SJCRH30 (cell line): ENCODE measurements around the gene CFAP157. TPM values are rescaled to one million over a fixed set of nuclear protein-coding genes. Genes with fewer than 3 reads are reported as not detected.
"Not testable (repeated sequence)": the region's sequence is repeated elsewhere in the genome, so short reads cannot be mapped to it uniquely, and the experiment has no call there.

Experiments
- DNase-seq, 2 experiments: peaks; one replicate each; pipeline ENCODE4 v3.0.0-alpha.2; 2015 to 2020
- H3K27ac ChIP-seq: fragments of 250-450 bp; sonication (Bioruptor Pico); 2 replicates; pipeline ENCODE4 v1.5.1; 2020; ENCODE audit warnings: mild to moderate bottlenecking, moderate library complexity
- H3K27me3 ChIP-seq: fragments of 250-450 bp; sonication (Bioruptor Pico); 2 replicates; pipeline ENCODE4 v1.5.1; 2020; ENCODE audit warnings: mild to moderate bottlenecking, moderate library complexity
- H3K36me3 ChIP-seq: fragments of 250-450 bp; sonication (Bioruptor Pico); 2 replicates; pipeline ENCODE4 v1.5.1; 2020; ENCODE audit warnings: mild to moderate bottlenecking, moderate library complexity
- H3K4me1 ChIP-seq: fragments of 250-450 bp; sonication (Bioruptor Pico); 2 replicates; pipeline ENCODE4 v1.5.1; 2020; ENCODE audit warnings: mild to moderate bottlenecking, moderate library complexity
- H3K4me3 ChIP-seq: fragments of 250-450 bp; sonication (Bioruptor Pico); 2 replicates; pipeline ENCODE4 v1.5.1; 2020; ENCODE audit warnings: mild to moderate bottlenecking, moderate library complexity
- H3K9me3 ChIP-seq: fragments of 250-450 bp; sonication (Bioruptor Pico); replicated peaks from 2 replicates; pipeline ENCODE4 v1.5.1; 2020; ENCODE audit warnings: mild to moderate bottlenecking, moderate library complexity
- total RNA-seq: library from RNA; depleted of rRNA; stranded (reverse); fragments of >200 nt; shearing (Covaris generic); gene quantifications from 2 replicates; pipeline ENCODE4 v1.2.3, GENCODE V29; 2014

Gene CFAP157
- total RNA-seq, 1 experiment from 2014 or later = not detected

DNA sequence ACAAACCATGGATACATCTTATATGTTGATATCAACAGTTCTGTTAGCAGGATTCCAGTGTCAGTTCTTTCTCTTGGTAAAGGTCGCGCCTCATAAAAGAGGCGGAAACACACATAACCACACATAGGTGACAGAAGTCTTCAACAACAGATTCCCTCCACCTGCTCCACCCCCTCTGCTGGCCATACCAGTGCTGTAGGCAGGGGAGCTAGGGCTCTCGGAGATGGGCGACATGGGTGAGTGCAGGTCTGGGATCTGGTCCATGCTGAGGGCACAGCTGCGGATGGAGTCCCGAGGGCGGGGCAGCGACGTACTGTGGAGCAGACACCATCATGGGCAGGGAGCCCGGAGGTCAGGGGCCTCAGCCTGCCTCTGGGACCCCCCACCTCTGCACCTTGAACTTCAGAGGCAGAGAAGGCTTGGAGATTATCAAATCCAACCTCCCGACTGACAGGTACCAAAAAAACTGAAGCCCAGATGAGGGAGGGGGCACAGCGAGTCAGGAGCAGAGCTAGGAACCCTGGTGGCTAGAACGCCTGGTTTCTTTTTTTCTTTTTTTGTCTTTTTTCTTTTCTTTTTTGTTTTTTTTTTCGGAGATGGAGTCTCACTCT is 40.3 kb downstream of the CFAP157 start:
- Histone ChIP-seq H3K27ac (no peak overlapping the region), H3K4me1 (no peaks in the 10 kb centered on the region), H3K27me3 (no peaks in the 10 kb centered on the region), H3K4me3 (no peak overlapping the region), H3K36me3 (no peaks in the 10 kb centered on the region), H3K9me3 (no peaks in the 10 kb centered on the region)
- DNase-seq = no peak

DNA sequence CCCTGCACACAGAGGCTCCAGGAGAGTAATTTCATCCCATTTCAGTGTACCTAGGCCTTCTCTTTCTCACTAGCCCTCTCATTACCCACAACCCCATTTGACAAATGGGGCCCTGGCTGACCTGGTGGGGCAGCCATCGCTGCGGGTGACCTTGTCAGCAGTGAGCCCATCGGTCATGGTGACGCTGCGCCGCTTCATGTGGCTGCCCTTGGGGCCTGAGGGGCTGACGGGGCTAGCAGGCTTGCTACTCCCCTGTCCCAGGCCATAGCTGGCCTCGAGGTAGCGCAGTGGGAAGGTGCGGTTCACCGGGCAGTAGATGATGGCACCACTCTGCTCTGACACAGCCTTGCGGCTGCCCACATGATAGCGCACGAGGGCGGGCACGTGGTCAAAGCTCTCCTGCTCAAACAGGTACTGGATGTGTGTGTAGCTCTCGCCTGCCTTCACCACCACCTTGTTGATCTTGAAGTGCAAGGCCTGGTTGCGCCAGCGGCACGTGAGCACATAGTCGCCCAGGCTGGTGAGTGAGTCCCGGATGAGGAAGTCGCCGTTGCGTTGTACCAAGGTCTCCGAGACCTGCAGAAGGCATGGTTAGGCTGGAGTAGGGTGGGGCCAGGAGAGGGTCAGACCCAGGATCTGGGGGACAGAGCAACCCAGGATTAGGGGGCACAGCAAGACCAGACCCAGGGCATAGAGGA is 42.5 kb downstream of the CFAP157 start:
- no peak for DNase-seq
- Histone ChIP-seq H3K27ac (no peak overlapping the region), H3K4me1 (no peaks in the 10 kb centered on the region), H3K27me3 (peaks cover 8% of the 10 kb centered on the region), H3K9me3 (no peaks in the 10 kb centered on the region), H3K36me3 (no peaks in the 10 kb centered on the region), H3K4me3 (no peak overlapping the region)

DNA sequence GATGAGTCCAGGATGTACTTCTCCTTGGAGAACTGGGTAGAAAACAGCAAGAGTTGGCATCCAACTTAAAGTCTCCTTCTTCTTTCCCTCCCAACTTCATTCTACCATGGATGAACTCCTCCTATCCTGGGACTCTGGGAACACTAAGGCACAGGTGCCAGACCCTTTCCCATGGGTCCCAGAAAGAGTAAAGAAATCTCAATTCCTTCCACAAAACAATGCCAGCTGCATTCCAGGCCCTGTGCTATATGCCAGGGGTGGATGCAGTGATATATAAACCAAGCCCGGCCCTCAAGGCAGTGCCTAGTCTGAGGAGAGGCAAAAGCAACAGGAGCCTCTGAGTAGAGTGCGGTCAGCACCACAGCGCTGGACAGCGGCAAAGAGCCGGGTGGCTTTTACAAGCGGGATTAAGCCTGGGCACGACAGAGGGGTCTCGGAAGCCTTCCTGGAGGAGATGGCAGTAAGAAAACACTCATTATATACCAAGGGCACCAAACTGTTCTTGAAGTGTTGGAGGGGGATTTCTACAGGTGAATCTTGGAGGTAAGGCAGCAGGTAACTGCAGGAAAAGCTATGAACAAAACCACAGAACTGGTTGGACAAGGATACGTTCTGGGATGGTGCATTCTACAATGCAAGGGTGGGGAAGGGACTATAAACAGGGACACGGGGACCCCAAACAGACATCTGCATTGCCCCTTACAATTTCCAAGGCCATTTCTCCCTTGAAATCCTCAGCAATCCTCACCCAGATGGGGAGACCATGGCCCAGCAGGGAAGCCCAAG is 44.7 kb downstream of the CFAP157 start:
- H3K4me1 ChIP-seq = no peaks in the 10 kb centered on the region
- no peak overlapping the region for H3K27ac ChIP-seq
- no peak overlapping the region for H3K4me3 ChIP-seq
- H3K27me3 ChIP-seq = peaks cover 18% of the 10 kb centered on the region
- peak in 1 of 2 experiments; percentile 58 for DNase-seq
- H3K36me3 ChIP-seq = no peaks in the 10 kb centered on the region
- H3K9me3 ChIP-seq = no peaks in the 10 kb centered on the region

DNA sequence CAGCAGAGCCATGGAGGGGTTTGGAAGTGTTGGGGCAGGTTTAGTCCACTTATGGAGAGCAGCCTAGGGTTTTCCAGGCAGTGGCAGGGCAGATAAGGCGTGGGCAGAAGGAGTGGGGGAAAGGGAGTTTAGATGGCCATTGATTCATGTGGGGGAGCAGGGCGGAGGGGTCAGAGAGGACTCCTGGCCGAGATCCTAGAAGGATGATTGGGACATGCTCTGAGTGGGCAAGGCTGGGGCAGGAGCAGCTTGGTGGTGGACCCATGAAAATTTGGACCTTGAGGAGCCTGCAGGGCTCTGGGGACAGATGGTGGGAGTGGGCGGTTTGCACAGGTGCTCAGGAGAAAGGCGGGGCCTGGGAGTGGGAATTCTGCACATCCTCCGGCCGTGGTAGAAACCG is 46.4 kb downstream of the CFAP157 start:
- no peaks in the 10 kb centered on the region for H3K9me3 ChIP-seq
- peaks cover 18% of the 10 kb centered on the region for H3K27me3 ChIP-seq
- no peak overlapping the region for H3K27ac ChIP-seq
- H3K4me1 ChIP-seq = no peaks in the 10 kb centered on the region
- no peaks in the 10 kb centered on the region for H3K36me3 ChIP-seq
- DNase-seq = no peak
- no peak overlapping the region for H3K4me3 ChIP-seq

DNA sequence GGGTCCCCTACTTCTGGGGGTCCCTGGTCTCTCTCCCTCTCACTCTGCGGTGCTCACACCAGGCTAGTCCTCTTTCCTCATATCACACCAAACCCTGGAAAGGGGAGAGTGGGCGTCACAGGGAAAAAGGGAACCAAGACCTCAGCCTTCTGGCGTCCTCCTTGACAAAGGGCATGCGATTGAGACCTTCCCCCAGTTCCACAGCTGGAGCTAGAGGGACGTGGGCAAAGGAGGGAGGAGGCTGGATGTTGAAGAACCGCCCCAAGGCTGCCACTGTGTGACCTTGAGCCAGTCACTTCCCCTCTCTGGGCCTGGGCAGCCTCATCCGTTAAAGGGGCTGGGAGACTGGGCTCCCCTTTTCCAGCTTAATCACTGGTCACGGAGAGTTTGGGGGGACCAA is 46.8 kb downstream of the CFAP157 start:
- Histone ChIP-seq H3K27ac (no peak overlapping the region), H3K9me3 (no peaks in the 10 kb centered on the region), H3K4me3 (no peak overlapping the region), H3K27me3 (peaks cover 18% of the 10 kb centered on the region), H3K36me3 (no peaks in the 10 kb centered on the region), H3K4me1 (no peaks in the 10 kb centered on the region)
- DNase-seq = no peak

DNA sequence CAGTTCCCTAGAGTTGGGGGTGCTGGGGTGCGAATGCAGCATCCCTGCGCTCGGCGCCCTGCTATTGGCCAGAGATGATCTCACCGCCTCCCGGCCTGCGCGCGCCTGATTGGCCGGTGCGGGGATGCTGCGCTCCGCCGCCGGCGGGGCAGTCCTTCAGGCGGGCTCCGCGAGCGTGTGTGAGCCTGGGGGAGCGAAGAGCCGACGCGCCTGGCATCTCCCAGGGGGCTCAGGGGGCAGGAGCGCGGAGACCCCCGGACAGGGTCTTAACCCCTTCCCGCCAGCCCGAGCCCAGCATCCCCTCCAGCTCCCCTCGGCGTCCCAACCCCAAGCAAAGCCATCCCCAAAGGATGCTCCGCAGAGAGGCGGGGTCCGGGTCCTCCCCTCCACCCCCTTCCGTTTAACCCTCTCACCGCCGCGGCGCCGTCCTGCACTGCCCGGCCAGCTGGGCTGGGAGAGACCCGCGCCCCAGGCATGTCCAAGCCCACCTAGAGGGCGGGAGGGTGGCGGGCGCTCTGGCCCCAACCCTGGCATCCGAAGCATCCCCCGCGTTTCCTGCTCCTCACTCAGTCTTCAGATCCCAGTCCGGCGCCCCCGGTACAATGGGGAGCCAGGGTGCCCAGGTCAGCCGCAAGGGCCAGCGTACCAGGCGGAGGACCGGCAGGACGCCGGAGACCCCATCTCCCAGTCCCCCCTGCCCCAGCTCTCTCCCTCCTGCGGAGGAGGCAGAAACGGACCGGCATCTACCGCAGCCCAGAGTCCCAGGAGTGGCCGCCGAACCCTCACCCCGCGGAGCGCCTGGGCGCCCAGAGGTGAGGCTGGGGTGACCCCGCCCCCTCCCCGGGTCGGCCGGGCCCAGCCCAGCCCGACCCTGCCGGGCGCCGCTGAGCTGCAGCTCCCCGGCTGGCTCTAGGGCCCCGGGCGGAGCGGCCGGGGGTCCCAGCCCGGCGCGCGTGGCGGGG is 47.6 kb downstream of the CFAP157 start:
- no peak for DNase-seq
- no peaks in the 10 kb centered on the region for H3K9me3 ChIP-seq
- H3K36me3 ChIP-seq = no peaks in the 10 kb centered on the region
- H3K27ac ChIP-seq = no peak overlapping the region
- peaks cover 18% of the 10 kb centered on the region for H3K27me3 ChIP-seq
- H3K4me3 ChIP-seq = peak overlapping the region; percentile 30
- H3K4me1 ChIP-seq = no peaks in the 10 kb centered on the region

DNA sequence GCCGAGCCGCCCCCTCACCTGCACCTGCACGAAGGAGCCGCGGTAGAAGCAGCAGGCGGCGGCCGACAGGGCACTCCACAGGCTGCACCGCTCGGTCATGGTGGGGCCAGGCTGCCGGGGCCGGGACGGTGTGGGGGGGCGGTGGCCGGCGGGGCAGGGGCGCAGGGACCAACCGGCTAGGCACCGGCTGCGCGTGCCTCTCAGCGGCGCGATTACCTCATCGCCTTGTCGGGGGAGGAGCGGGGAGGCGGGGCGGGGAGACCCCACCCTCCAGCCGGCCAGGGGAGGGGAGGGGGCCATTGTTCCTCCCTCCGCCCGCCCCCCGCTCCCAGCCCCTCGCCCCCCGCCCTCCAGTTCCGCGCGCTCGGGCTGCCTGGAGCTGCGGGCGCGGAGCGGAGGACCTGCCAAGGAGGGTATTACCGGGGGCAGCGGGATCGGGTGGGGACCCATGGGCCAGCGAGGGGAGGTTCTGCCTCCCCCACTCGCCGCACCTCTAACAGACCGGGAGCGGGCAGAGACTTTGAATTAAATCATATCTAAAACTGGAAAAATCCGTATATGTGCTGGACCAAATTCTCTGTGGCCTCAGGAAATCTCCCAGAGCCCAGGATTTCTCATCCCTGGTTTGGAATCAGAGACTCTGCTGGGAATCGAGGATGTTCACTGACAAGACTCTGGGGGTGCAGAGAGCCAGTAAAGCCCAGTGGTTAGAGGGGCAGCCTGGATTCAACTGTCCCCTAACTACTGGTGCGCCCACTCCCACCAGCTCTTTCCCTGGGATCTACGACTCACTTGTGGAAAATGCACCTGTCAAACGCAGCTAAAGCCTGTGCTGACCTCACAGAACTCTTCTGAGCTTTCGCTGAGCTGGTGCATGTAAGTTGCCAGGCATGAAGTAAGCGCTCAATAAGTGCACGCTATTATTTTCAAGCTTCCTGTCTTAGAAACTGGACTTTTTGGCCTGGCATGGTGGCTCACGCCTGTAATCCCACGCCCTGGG is 48.6 kb downstream of the CFAP157 start:
- Histone ChIP-seq H3K4me3 (no peak overlapping the region), H3K27me3 (peaks cover 18% of the 10 kb centered on the region), H3K9me3 (no peaks in the 10 kb centered on the region), H3K4me1 (no peaks in the 10 kb centered on the region), H3K36me3 (no peaks in the 10 kb centered on the region), H3K27ac (no peak overlapping the region)
- DNase-seq = no peak

DNA sequence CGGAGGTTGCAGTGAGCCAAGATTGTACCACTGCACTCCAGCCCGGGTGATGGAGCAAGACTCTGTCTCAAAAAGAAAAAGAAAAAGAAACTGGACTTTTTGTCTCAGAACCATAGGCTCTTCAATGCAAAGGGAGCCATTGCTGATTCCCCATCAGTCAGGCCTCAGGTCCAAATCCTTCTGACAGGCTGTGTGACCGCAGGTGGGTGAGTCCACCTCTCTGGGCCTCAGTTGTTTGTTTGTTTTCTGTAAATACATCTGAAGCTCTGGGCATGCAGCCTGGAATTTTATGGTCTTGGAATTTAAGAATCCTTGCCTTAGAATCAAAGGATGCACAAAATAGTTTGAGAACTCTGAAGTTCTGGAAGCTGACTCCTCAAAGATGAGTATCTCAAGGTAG is 49.4 kb downstream of the CFAP157 start:
- DNase-seq = no peak
- no peak overlapping the region for H3K27ac ChIP-seq
- H3K4me3 ChIP-seq = no peak overlapping the region
- H3K36me3 ChIP-seq = no peaks in the 10 kb centered on the region
- no peaks in the 10 kb centered on the region for H3K4me1 ChIP-seq
- H3K9me3 ChIP-seq = no peaks in the 10 kb centered on the region
- peaks cover 18% of the 10 kb centered on the region for H3K27me3 ChIP-seq

DNA sequence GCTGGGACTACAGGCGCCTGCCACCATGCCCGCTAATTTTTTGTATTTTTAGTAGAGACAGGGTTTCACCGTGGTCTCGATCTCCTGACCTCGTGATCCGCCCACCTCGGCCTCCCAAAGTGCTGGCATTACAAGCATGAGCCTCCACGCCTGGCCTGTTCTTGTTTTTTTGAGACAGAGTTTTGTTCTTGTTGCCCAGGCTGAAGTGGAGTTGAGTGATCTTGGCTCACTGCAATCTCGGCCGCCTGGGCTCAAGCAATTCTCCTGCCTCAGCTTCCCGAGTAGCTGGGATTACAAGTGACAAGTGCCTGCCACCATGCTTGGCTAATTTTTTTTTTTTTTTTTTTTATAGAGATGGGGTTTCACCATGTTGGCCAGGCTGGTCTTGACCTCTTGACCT is 50.0 kb downstream of the CFAP157 start:
- not testable (repeated sequence) for H3K9me3 ChIP-seq, DNase-seq, H3K4me3 ChIP-seq, H3K4me1 ChIP-seq, H3K36me3 ChIP-seq, H3K27ac ChIP-seq
- peaks cover 18% of the 10 kb centered on the region for H3K27me3 ChIP-seq

DNA sequence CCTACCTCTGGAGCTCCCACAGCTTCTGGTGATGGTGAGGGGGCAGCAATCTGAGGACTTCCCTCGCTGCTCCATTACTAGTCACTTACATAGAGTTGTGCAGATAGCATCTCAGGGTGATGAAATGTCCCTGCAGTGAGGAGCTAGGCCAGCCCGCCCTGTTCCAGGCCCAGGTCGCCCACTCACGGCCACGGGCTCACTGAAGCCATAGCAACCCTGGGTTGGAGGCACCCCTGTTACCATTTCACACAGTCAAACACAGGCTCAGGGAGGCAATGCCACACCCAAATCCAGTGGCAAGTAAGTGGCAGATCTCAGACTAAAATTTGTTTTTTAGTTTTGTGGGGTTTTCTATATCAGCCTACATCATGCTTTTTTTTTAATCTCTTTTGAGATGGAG is 52.1 kb downstream of the CFAP157 start:
- no peak for DNase-seq
- Histone ChIP-seq H3K27me3 (peaks cover 17% of the 10 kb centered on the region), H3K4me1 (no peaks in the 10 kb centered on the region), H3K36me3 (no peaks in the 10 kb centered on the region), H3K9me3 (no peaks in the 10 kb centered on the region), H3K27ac (no peak overlapping the region), H3K4me3 (no peak overlapping the region)

DNA sequence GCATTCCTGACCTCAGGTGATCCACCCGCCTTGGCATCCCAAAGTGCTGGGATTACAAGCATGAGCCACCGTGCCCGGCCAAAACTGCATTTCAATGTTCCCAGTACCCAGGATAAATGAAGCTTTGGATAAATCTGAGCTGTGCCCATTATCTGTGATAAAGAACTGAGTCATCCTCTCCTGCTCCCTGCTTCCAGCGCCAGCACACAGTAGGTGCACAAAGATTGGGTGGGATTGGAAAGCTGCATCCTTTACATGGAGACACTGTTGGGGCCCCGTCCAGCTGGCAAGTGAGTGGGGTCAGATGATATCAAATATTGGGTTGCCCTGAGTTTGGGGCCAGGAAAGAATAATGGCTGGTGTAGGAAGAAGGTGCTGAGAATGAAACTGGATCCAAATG is 54.3 kb downstream of the CFAP157 start:
- no peaks in the 10 kb centered on the region for H3K36me3 ChIP-seq
- no peak overlapping the region for H3K27ac ChIP-seq

DNA sequence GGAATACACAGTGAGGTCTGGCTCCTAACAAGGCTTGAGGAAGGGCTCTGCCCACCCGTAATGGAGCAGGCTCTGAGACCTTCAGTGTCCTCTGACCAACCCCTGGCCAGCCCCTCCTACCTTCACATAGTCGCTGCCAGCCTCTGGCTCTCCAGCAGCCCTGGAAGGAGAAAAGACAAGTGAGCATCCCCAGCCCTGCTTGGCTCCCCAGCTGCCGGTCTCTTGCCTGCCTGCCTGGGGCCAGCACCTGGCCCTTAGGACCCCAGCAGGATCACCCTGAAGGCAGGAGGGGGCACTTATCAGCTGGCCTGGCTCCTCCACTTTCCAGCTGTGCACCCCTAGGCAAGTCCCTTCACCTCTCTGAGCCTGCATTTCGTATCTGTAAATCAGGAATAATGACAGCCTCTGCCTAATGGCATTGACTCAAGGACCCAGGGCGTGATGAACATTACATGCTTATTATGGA is 54.7 kb downstream of the CFAP157 start:
- no peaks in the 10 kb centered on the region for H3K9me3 ChIP-seq

More for the DNA sequence above, 54.3 kb downstream of the CFAP157 start:
- Histone ChIP-seq H3K4me1 (no peaks in the 10 kb centered on the region), H3K9me3 (no peaks in the 10 kb centered on the region), H3K27me3 (peaks cover 3% of the 10 kb centered on the region; the same call in 1 of the 2 replicates), H3K4me3 (no peak overlapping the region)
- DNase-seq = no peak

DNA sequence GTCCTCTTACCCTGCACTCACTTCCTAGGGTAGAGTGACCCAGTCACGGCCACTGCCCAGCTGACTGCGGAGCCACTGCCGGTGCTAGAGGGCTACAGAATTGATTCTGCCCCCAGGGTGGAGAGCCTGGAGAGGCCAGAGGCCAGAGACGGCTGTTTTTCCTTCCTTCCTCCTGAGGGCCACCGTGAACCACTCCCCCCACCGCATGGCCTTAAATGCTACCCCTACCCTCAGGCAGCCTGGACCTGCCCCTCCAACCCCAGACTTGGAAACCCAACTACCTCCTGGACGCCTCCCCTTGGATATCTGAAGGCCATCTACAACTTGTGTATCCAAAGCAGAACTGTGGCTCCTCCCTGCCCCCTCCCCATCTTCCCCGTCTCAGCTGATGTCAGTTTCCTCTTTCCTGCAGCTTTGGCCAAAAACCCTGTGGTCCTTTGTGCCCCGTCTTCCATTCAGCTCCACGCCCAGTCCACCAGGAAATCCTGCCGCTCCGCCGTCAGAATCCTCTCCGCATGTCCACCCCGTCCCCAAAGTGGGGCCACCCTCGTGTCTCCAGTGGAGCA is 55.4 kb downstream of the CFAP157 start:
- Histone ChIP-seq H3K36me3 (no peaks in the 10 kb centered on the region), H3K4me3 (no peak overlapping the region), H3K27ac (no peak overlapping the region), H3K9me3 (no peaks in the 10 kb centered on the region), H3K4me1 (peaks cover 3% of the 10 kb centered on the region), H3K27me3 (peaks cover 3% of the 10 kb centered on the region; the same call in 1 of the 2 replicates)
- DNase-seq = no peak

More for the DNA sequence above, 54.7 kb downstream of the CFAP157 start:
- H3K27ac ChIP-seq = no peak overlapping the region
- H3K27me3 ChIP-seq = peaks cover 3% of the 10 kb centered on the region; the same call in 1 of the 2 replicates
- DNase-seq = no peak
- no peaks in the 10 kb centered on the region for H3K36me3 ChIP-seq
- no peak overlapping the region for H3K4me3 ChIP-seq
- no peaks in the 10 kb centered on the region for H3K4me1 ChIP-seq
